T-cell (primary cell): ENCODE results near the gene ECSIT. TPM values are rescaled to one million over a fixed set of nuclear protein-coding genes. Genes with fewer than 3 reads are reported as not detected.
"Not testable (repeated sequence)": the region's sequence is repeated elsewhere in the genome, so short reads cannot be mapped to it uniquely, and the experiment has no call there.

ENCODE experiments used
- ATAC-seq, 4 experiments: fragments of 200-7000 bp in 3 of 4; fragments of 150-1000 bp in 1 of 4; cut with Tn5 transposase; replicated peaks in 1 of 4; 1 replicate in 3 of 4; 2 replicates in 1 of 4; pipeline ENCODE4 v1.10.0; 2021; ENCODE audit warnings: moderate library complexity in 3 of 4, mild to moderate bottlenecking in 2 of 4, moderate number of reproducible peaks in 1 of 4
- CTCF ChIA-PET, 2 donors: fragments of 300-600 bp; sonication (Branson Sonifier 250); formaldehyde crosslinking; loops; one replicate each; lab custom pipeline; 2022; ENCODE audit warnings: antibody characterized with exemption in 2 of 2; lab: Charles Lee
- POLR2A ChIA-PET, 2 donors: fragments of 300-600 bp; sonication (Branson Sonifier 250); formaldehyde crosslinking; loops; one replicate each; lab custom pipeline; 2022; ENCODE audit warnings: antibody characterized with exemption in 2 of 2; lab: Charles Lee
- DNase-seq, 35 experiments: peaks; one replicate each; pipeline versions ENCODE4 v3.0.0 to v3.0.0-alpha.2; 2013 to 2023
- H3K27ac ChIP-seq: one replicate; pipeline ENCODE4 v1.5.1; 2013; ENCODE audit warnings: low read length
- H3K27me3 ChIP-seq, 2 experiments: replicated peaks in 1 of 2; 1 replicate in 1 of 2; 2 replicates in 1 of 2; pipeline versions ENCODE4 v1.6.1 to v1.7.0; 2013; ENCODE audit warnings: low read length in 1 of 2, mixed read lengths in 1 of 2; ENCODE audit not compliant: control insufficient read depth in 2 of 2, insufficient read depth in 2 of 2; ENCODE audit errors: extremely low read depth in 1 of 2
- H3K36me3 ChIP-seq, 2 donors: 1 replicate in 1 of 2; 2 replicates in 1 of 2; pipeline versions ENCODE4 v1.6.1 to v1.7.0; 2013; ENCODE audit warnings: low read length in 1 of 2; ENCODE audit not compliant: control insufficient read depth in 2 of 2, insufficient read depth in 1 of 2; ENCODE audit errors: extremely low read depth in 1 of 2
- H3K4me1 ChIP-seq, 2 experiments: 1 replicate in 1 of 2; 2 replicates in 1 of 2; pipeline versions ENCODE4 v1.6.1 to v1.7.0; 2013; ENCODE audit warnings: low read length in 2 of 2, mixed read lengths in 1 of 2; ENCODE audit not compliant: insufficient read depth in 2 of 2, control insufficient read depth in 1 of 2; ENCODE audit errors: extremely low read depth in 1 of 2
- H3K4me3 ChIP-seq, 2 donors: 1 replicate in 1 of 2; 2 replicates in 1 of 2; pipeline versions ENCODE4 v1.5.1 to v1.7.0; 2013; ENCODE audit warnings: mild to moderate bottlenecking in 2 of 2, low read length in 1 of 2, moderate library complexity in 1 of 2; ENCODE audit not compliant: control insufficient read depth in 1 of 2; ENCODE audit errors: extremely low read depth in 1 of 2
- H3K9me3 ChIP-seq: 2 replicates; pipeline ENCODE4 v1.7.0; 2013
- H3K27ac Mint-ChIP-seq, 2 donors: one replicate each; pipeline ENCODE4 v1.8.0; 2020 to 2021; ENCODE audit warnings: mild to moderate bottlenecking in 2 of 2, mixed read lengths in 2 of 2
- H3K27me3 Mint-ChIP-seq, 2 donors: one replicate each; pipeline ENCODE4 v1.8.0; 2021 to 2022; ENCODE audit warnings: mixed read lengths in 2 of 2
- H3K36me3 Mint-ChIP-seq: one replicate; pipeline ENCODE4 v1.8.0; 2021; ENCODE audit warnings: mixed read lengths
- H3K4me1 Mint-ChIP-seq, 3 donors: one replicate each; pipeline ENCODE4 v1.8.0; 2020 to 2022; ENCODE audit warnings: mixed read lengths in 3 of 3, mild to moderate bottlenecking in 1 of 3
- H3K4me3 Mint-ChIP-seq, 3 donors: one replicate each; pipeline ENCODE4 v1.8.0; 2020 to 2022; ENCODE audit warnings: mild to moderate bottlenecking in 3 of 3, mixed read lengths in 3 of 3, moderate library complexity in 3 of 3
- H3K9me3 Mint-ChIP-seq, 3 donors: one replicate each; pipeline ENCODE4 v1.8.0; 2020 to 2022; ENCODE audit warnings: mixed read lengths in 3 of 3
- WGBS: methylation state at CpG from one replicate; pipeline ENCODE4 v1.1.5; 2013; ENCODE audit warnings: missing lambda C conversion rate; ENCODE audit not compliant: insufficient coverage; 5-methylcytosine and 5-hydroxymethylcytosine counted together
- total RNA-seq, 35 experiments: library from RNA in 6 of 35; stranded (reverse) in 6 of 35; fragments of 120-200 nt in 1 of 35; gene quantifications; one replicate each; pipeline versions ENCODE4 v1.2.1 to v1.2.4 and lab custom pipeline; 2013 to 2026

Gene ECSIT
- 10 to 100 TPM; 28.8 to 52.0 (median 48.4) TPM for total RNA-seq
- 27.5 TPM for total RNA-seq (2013)
- total RNA-seq (lab: John Stamatoyannopoulos, UW) = 22.5 to 48.7 (median 32.2) reads per million in 29 experiments

DNA sequence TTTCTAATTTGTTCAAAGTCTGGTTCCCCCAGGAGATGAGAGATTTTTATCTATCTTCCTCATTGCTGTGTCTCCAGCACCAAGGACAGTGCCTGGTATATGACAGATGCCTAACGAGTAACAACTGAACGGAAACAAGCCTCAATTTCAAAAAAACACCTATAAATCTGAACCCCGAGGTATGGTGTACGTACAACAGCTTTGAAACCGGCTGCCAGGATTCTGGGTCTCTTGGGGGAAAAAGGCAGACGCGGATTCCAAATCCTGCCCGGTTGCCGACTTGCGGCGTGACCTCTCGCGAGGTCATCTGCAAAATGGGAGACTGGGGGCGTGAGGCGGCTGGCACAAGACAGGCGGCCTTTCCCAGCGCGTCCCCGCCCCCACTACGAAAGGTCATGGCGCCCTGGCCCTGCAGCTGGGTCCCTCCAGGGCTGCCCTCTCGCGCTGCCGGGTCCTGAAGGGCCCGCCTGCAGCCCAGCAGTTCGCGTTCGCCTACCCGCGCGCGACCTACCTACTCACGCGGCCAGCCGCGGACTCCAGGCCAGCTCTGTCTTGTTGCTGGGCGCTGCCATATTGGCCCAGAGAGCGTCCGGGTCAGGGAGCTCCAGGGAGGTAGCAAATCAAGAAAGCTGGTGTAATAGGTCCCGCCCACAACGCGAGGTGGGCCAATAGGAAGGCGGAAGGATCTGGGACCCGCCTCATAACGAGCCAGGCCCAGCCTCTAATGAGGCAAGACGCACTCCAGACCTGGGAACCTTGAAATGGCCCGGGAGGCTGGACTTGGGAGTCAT is at the start of gene ECSIT:
Gene ECSIT, minus strand, starts transcription at position 584 of the 791 bp plus-strand sequence. CDS start 9,964 bp downstream, outside the sequence.
- under 1% methylated on average over 45 of the region's 47 CpGs for WGBS
- DNase-seq = peak; percentile 81 to 95 (median 90)
- Histone ChIP-seq H3K9me3 (no peaks in the 10 kb centered on the region), H3K27ac (peak within 1 kb of the TSS; percentile 87), H3K27me3 (no peaks in the 10 kb centered on the region), H3K4me1 (peaks cover 6 to 20% of the 10 kb centered on the region in 2 experiments), H3K4me3 (peak within 1 kb of the TSS; percentile 85 to 96), H3K36me3 (peaks cover 0 to 4% of the 10 kb centered on the region in 2 donors)
- Mint-ChIP-seq H3K4me1 (peaks cover 21 to 23% (median 22%) of the 10 kb centered on the region in 3 donors), H3K4me3 (peak within 1 kb of the TSS; percentile 91 to 97 (median 95)), H3K36me3 (peaks cover 5% of the 10 kb centered on the region), H3K9me3 (no peaks in the 10 kb centered on the region), H3K27ac (peak within 1 kb of the TSS; percentile 90 to 95), H3K27me3 (no peaks in the 10 kb centered on the region)
- ATAC-seq = peak; percentile 99 to 100 (median 100)
- POLR2A ChIA-PET = interaction anchor here (0.5 to 0.7 kb wide), 3 partner anchors 24 to 630 kb away, joined by 4 to 8 read pairs (median 4); no protein-coding TSS in a partner anchor
- CTCF ChIA-PET = interaction anchor here in 1 of 2 donors (0.5 to 1.4 kb wide), 5 partner anchors 30 to 1039 kb away, joined by 3 to 6 read pairs (median 4); partner anchors contain the start of genes ELOF1 and ZNF491

DNA sequence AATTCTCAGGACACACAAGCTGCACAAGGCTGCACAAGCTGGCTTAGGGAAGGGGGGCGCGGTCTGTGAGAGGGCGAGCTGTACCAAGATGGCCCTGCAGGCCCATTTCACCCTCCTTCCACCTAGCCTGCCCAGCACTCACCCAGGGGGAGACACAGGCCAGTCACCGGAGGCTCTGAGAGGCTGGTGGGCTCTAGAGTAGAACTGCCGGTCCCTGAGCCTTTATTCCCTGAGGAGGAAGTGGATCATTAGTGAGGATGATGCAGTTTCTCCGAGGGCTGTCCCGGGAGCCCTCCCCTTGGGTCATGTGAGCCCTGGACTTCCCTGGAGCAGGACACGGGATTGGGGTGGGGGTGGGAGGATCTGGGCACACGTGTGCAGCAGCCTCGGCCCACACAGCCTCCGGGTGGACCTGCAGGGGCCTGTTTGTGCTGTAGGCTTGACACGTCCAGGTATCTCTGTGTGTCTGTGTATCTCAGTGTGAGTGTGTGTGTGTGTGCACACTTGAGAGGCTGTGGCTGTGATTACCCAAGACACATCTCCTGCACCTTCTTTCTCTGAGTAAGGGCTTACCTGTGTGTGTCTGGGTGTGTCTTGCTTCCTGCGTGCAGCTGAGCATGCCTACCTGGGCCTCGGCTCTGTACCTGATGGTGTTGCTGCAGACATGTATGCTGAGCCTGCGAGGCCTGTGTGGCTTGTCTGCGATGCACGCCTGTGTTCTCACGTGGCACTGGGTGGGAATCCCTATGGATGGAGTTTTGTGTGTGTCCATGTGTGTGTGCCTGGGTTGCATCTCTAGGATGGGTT is 48.7 kb upstream of the ECSIT start, which contains the start of gene ACP5:
Gene ACP5, minus strand, starts transcription at position 195 of the 807 bp plus-strand sequence. CDS start 328 bp downstream, outside the sequence.
- H3K27me3 ChIP-seq = no peaks in the 10 kb centered on the region
- Mint-ChIP-seq H3K4me1 (peaks cover 22 to 30% (median 25%) of the 10 kb centered on the region in 3 donors), H3K27ac (peak within 1 kb of the TSS; percentile 68 to 87), H3K36me3 (peaks cover 6% of the 10 kb centered on the region), H3K4me3 (peak within 1 kb of the TSS; percentile 68 to 80 (median 75)), H3K27me3 (no peaks in the 10 kb centered on the region), H3K9me3 (no peaks in the 10 kb centered on the region)
- CTCF ChIA-PET = interaction anchor here (0.6 to 0.8 kb wide), 3 partner anchors 15 to 122 kb away, joined by 3 to 4 read pairs (median 4); no protein-coding TSS in a partner anchor
- H3K27ac ChIP-seq = peak within 1 kb of the TSS; percentile 38
- H3K36me3 ChIP-seq = peaks cover 9 to 16% of the 10 kb centered on the region in 2 donors
- POLR2A ChIA-PET = no interaction called here
- DNase-seq = peak in 1 of 35 experiments; percentile 18
- peak in 2 of 4 experiments; percentile 11 to 24 for ATAC-seq
- H3K4me3 ChIP-seq = peak within 1 kb of the TSS; percentile 69 to 80
- no peaks in the 10 kb centered on the region for H3K9me3 ChIP-seq
- H3K4me1 ChIP-seq = peaks cover 25 to 47% of the 10 kb centered on the region in 2 experiments
- WGBS = 88% methylated on average over 8 of the region's 18 CpGs

GRCh38 chr19:11576227-11576626 is 47.3 kb upstream of the ECSIT start:
- no peaks in the 10 kb centered on the region for H3K9me3 Mint-ChIP-seq
- H3K4me1 Mint-ChIP-seq = peaks cover 12 to 20% (median 17%) of the 10 kb centered on the region in 3 donors
- H3K36me3 Mint-ChIP-seq = peaks cover 6% of the 10 kb centered on the region
- DNase-seq (no peak), ATAC-seq (no peak)
- Histone ChIP-seq H3K9me3 (no peaks in the 10 kb centered on the region), H3K27me3 (no peaks in the 10 kb centered on the region), H3K36me3 (peaks cover 9 to 16% of the 10 kb centered on the region in 2 donors), H3K27ac (no peak overlapping the region), H3K4me3 (no peak overlapping the region), H3K4me1 (peaks cover 20 to 36% of the 10 kb centered on the region in 2 experiments)
- H3K27ac Mint-ChIP-seq = peak overlapping the region in 1 of 2 donors; percentile 44
- CTCF ChIA-PET = interaction anchor here (0.6 to 0.7 kb wide), 2 partner anchors 14 to 951 kb away, joined by 3 to 4 read pairs; no protein-coding TSS in a partner anchor
- no peaks in the 10 kb centered on the region for H3K27me3 Mint-ChIP-seq
- POLR2A ChIA-PET = interaction anchor here (0.6 to 0.7 kb wide), 3 partner anchors 12 to 18 kb away, joined by 3 to 4 read pairs (median 4); no protein-coding TSS in a partner anchor
- H3K4me3 Mint-ChIP-seq = peak overlapping the region in 2 of 3 donors; percentile 7 to 14
- WGBS = 95% methylated on average over 15 of the region's 15 CpGs

- ATAC-seq = no peak
- Histone ChIP-seq H3K27ac (no peak overlapping the region), H3K36me3 (peaks cover 9 to 16% of the 10 kb centered on the region in 2 donors), H3K27me3 (no peaks in the 10 kb centered on the region), H3K4me3 (no peak overlapping the region), H3K9me3 (no peaks in the 10 kb centered on the region), H3K4me1 (peaks cover 5 to 23% of the 10 kb centered on the region in 2 experiments)
- Mint-ChIP-seq H3K27ac (no peak overlapping the region), H3K4me3 (no peak overlapping the region), H3K9me3 (no peaks in the 10 kb centered on the region), H3K36me3 (peaks cover 6% of the 10 kb centered on the region), H3K27me3 (no peaks in the 10 kb centered on the region), H3K4me1 (peaks cover 5 to 12% (median 8%) of the 10 kb centered on the region in 3 donors)
- 68% methylated on average over 8 of the region's 9 CpGs for WGBS
- ChIA-PET POLR2A (no interaction called here), CTCF (no interaction called here)
- DNase-seq = no peak
Observed at GRCh38 chr19:11574689-11575088, 45.8 kb upstream of the ECSIT start.

DNA sequence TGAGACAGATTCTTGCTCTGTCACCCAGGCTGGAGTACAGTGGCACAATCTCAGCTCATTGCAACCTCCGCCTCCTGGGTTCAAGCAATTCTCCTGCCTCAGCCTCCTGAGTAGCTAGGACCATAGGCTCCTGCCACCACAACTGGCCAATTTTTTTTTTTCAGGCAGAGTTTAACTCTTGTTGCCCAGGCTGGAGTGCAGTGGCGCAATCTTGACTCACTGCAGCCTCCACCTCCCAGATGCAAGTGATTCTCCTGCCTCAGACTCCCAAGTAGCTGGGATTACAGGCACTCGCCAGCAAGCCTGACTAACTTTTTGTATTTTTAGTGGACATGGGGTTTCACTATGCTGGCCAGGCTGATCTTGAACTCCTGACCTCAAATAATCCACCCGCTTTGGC is 44.8 kb upstream of the ECSIT start:
- H3K4me3 ChIP-seq, H3K27ac Mint-ChIP-seq, H3K9me3 Mint-ChIP-seq, H3K36me3 Mint-ChIP-seq, H3K4me1 Mint-ChIP-seq, H3K27me3 ChIP-seq, H3K9me3 ChIP-seq, H3K4me3 Mint-ChIP-seq, CTCF ChIA-PET, POLR2A ChIA-PET, ATAC-seq, H3K27ac ChIP-seq, H3K27me3 Mint-ChIP-seq, DNase-seq: not testable (repeated sequence)
- WGBS = 70% methylated on average over 2 of the region's 4 CpGs
- Histone ChIP-seq H3K36me3 (peaks cover 9 to 16% of the 10 kb centered on the region in 2 donors), H3K4me1 (peaks cover 5 to 15% of the 10 kb centered on the region in 2 experiments)
